Ovary (tissue), 3 donors: ENCODE data around the gene MYOM3.

Experiments used
- CTCF ChIP-seq, 3 donors: fragments of 450-650 bp in 2 of 3; fragments of 200-600 bp in 1 of 3; IDR thresholded peaks; one replicate each; pipeline versions ENCODE4 v1.5.1 to v1.8.0; 2016 to 2022; ENCODE audit warnings: antibody characterized with exemption in 3 of 3, mild to moderate bottlenecking in 1 of 3
- EP300 ChIP-seq: sonication (generic); formaldehyde crosslinking; IDR thresholded peaks from one replicate; pipeline ENCODE4 v1.6.1; 2017; ENCODE audit warnings: antibody characterized with exemption
- POLR2A ChIP-seq: fragments of 450-650 bp; IDR thresholded peaks from one replicate; pipeline ENCODE4 v1.6.1; 2017; ENCODE audit warnings: antibody characterized with exemption, mild to moderate bottlenecking, moderate library complexity
- donor health status: DM: no; HTN: no; CAD: no.

GRCh38 chr1:24104854-24105253 is 7.1 kb downstream of the MYOM3 start:
- TF ChIP-seq CTCF (IDR thresholded peaks at IDR 0.05) (no peak), POLR2A (no peak), EP300 (no peak)
